Caco-2 (cell line): ENCODE measurements around the gene SEC16A. TPM values are rescaled to one million over a fixed set of nuclear protein-coding genes. Genes with fewer than 3 reads are reported as not detected.

Experiments
- BruUV-seq: library from RNA; stranded (reverse); fragments of 400-500 nt; replicated peaks from 2 replicates; lab custom pipeline; 2021; lab: Mats Ljungman, UMichigan
- CTCF ChIA-PET: fragments of 300-600 bp; sonication (Branson Sonifier 250); formaldehyde crosslinking; loops from one replicate; lab custom pipeline; 2022; ENCODE audit warnings: antibody characterized with exemption; lab: Charles Lee
- POLR2A ChIA-PET: fragments of 300-600 bp; sonication (Branson Sonifier 250); formaldehyde crosslinking; loops from one replicate; lab custom pipeline; 2022; ENCODE audit warnings: antibody characterized with exemption; lab: Charles Lee
- DNase-seq, 2 experiments: peaks; one replicate each; pipeline versions ENCODE4 v3.0.0 to v3.0.0-alpha.2; 2020 to 2022
- H3K27me3 ChIP-seq: replicated peaks from 2 replicates; pipeline ENCODE4 v1.6.0; 2011; ENCODE audit warnings: low read length; ENCODE audit not compliant: control insufficient read depth, insufficient read depth
- H3K36me3 ChIP-seq: 2 replicates; pipeline ENCODE4 v1.5.1; 2011; ENCODE audit warnings: low read length; ENCODE audit not compliant: control insufficient read depth, insufficient read depth
- H3K4me1 ChIP-seq: fragments of 250-450 bp; sonication (Bioruptor Pico); 2 replicates; pipeline ENCODE4 v1.5.1; 2020; ENCODE audit warnings: mild to moderate bottlenecking
- H3K4me3 ChIP-seq: 2 replicates; pipeline ENCODE4 v1.5.1; 2011; ENCODE audit warnings: low read depth, mild to moderate bottlenecking, control low read depth, low read length
- H3K9me3 ChIP-seq: fragments of 250-450 bp; sonication (Bioruptor Pico); 2 replicates; pipeline ENCODE4 v1.5.1; 2020; ENCODE audit warnings: mild to moderate bottlenecking, moderate library complexity
- H3K27ac Mint-ChIP-seq: one replicate; pipeline ENCODE4 v1.8.0; 2022; ENCODE audit warnings: mixed read lengths; ENCODE audit not compliant: unreplicated experiment
- H3K27me3 Mint-ChIP-seq: one replicate; pipeline ENCODE4 v1.8.0; 2022; ENCODE audit warnings: mixed read lengths; ENCODE audit not compliant: insufficient read depth, unreplicated experiment
- H3K36me3 Mint-ChIP-seq: one replicate; pipeline ENCODE4 v1.8.0; 2022; ENCODE audit warnings: mild to moderate bottlenecking, mixed read lengths; ENCODE audit not compliant: insufficient read depth, unreplicated experiment
- H3K4me1 Mint-ChIP-seq: one replicate; pipeline ENCODE4 v1.8.0; 2022; ENCODE audit warnings: low read depth, mixed read lengths; ENCODE audit not compliant: unreplicated experiment
- H3K4me3 Mint-ChIP-seq: one replicate; pipeline ENCODE4 v1.8.0; 2022; ENCODE audit warnings: mild to moderate bottlenecking, moderate library complexity, mixed read lengths; ENCODE audit not compliant: unreplicated experiment
- H3K9me3 Mint-ChIP-seq: one replicate; pipeline ENCODE4 v1.8.0; 2022; ENCODE audit warnings: mixed read lengths; ENCODE audit not compliant: unreplicated experiment
- intact Hi-C: fragments of 100-400 bp; cut with micrococcal nuclease; formaldehyde crosslinking; loops from one replicate; pipeline ENCODE4 v1.10.0; 2022; ENCODE audit not compliant: unreplicated experiment
- total RNA-seq: library from RNA; stranded (reverse); gene quantifications from 2 replicates; pipeline ENCODE4 v1.2.3, GENCODE V29; 2022
- TF ChIP-seq, protein P1 (sequence below), 2 experiments: fragments of 200-600 bp in 1 of 2; IDR thresholded peaks; 1 replicate in 1 of 2; 2 replicates in 1 of 2; pipeline versions ENCODE4 v1.5.1 to v1.8.0; 2011 to 2022; ENCODE audit warnings: antibody characterized with exemption in 1 of 2, control low read depth in 1 of 2, inconsistent platforms in 1 of 2, low read depth in 1 of 2, low read length in 1 of 2, mild to moderate bottlenecking in 1 of 2, moderate library complexity in 1 of 2; ENCODE audit not compliant: insufficient read depth in 1 of 2, severe bottlenecking in 1 of 2, unreplicated experiment in 1 of 2

The SEC16A gene
- total RNA-seq, 1 experiment from 2014 or later = 76.4 TPM

DNA sequence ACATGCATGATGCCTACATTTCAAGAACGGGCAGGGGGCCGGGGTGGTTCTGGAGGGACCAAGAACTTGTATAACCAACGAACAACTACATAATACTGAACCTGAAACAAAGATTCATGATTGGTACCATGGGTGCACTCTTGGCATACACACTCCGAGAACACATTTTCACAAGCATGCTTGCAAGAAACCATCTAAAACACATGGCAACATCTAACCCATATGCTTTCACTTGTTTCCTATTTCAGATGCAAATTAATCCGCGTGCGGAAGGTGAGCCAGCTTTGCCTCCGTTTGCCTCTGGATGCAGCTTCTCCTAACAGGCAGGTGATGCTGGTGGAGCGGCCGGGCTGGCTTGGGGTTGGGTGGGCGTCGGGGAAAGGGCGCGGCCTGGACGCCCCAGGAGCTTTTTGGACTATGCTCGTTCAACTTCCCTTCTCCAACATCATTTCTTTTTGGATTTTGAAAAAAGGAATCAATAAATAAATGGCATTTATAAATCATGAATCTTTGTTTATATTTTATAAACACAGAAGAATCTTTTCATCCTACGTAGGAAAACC is 12.5 kb upstream of the SEC16A start:
- POLR2A ChIA-PET = no interaction called here
- TF ChIP-seq, protein P1, sequence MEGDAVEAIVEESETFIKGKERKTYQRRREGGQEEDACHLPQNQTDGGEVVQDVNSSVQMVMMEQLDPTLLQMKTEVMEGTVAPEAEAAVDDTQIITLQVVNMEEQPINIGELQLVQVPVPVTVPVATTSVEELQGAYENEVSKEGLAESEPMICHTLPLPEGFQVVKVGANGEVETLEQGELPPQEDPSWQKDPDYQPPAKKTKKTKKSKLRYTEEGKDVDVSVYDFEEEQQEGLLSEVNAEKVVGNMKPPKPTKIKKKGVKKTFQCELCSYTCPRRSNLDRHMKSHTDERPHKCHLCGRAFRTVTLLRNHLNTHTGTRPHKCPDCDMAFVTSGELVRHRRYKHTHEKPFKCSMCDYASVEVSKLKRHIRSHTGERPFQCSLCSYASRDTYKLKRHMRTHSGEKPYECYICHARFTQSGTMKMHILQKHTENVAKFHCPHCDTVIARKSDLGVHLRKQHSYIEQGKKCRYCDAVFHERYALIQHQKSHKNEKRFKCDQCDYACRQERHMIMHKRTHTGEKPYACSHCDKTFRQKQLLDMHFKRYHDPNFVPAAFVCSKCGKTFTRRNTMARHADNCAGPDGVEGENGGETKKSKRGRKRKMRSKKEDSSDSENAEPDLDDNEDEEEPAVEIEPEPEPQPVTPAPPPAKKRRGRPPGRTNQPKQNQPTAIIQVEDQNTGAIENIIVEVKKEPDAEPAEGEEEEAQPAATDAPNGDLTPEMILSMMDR (IDR thresholded peaks at IDR 0.05; ENCODE audit: insufficient read depth in 1 of 2, low read depth in 1 of 2, low read length in 1 of 2, severe bottlenecking in 1 of 2, unreplicated experiment in 1 of 2) = no peak
- no peaks in the 10 kb centered on the region for H3K36me3 Mint-ChIP-seq

DNA sequence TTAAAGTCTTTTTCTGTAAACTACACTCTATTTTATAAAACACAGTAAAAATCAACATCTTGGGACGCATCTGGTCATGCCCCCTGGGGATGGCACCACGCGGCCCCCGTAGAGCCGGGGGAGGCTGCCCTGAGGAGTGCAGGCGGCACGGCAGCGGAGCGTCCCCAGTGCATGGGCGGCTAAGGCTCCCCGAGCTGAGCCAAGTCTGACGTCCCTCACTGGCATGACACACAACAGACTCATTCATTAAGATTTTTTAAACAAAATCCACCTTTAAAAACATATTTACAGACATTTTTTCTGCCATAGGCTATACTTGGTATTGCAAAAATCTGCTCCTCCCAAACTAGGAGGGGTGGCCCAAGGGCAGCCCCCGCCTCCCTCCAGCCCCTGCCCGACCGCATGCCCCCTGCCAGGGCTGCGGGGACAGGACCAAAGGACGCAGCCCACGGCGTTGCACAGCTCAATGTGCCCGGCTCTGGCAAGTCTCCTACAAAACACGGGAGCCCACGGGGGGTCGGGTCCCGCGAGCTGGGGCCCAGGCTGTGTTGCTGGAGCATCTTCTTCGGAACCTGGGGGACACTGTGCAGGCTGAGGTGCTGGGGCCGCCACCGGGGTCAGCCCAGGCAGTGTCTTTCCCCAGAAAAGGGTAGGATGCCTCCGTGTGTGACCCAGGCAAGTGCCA is 11.8 kb upstream of the SEC16A start:
- H3K27me3 ChIP-seq = no peaks in the 10 kb centered on the region
- TF ChIP-seq, protein P1 (IDR thresholded peaks at IDR 0.05; ENCODE audit: insufficient read depth in 1 of 2, low read depth in 1 of 2, low read length in 1 of 2, severe bottlenecking in 1 of 2, unreplicated experiment in 1 of 2) = no peak
- Mint-ChIP-seq H3K4me3 (no peak overlapping the region), H3K4me1 (no peaks in the 10 kb centered on the region), H3K27ac (no peak overlapping the region), H3K27me3 (no peaks in the 10 kb centered on the region), H3K9me3 (no peaks in the 10 kb centered on the region), H3K36me3 (no peaks in the 10 kb centered on the region)
- H3K9me3 ChIP-seq = no peaks in the 10 kb centered on the region
- DNase-seq = no peak
- ChIA-PET CTCF (interaction anchor here (1.2 kb wide), 1 partner anchor 132 kb away, joined by 3 read pairs; no protein-coding TSS in a partner anchor), POLR2A (no interaction called here)
- no peaks in the 10 kb centered on the region for H3K36me3 ChIP-seq
- H3K4me1 ChIP-seq = no peaks in the 10 kb centered on the region
- intact Hi-C loops = no loop called here
- no peak overlapping the region for H3K4me3 ChIP-seq
- BruUV-seq = no TSS peak

More for the DNA sequence above, 12.5 kb upstream of the SEC16A start:
- no peaks in the 10 kb centered on the region for H3K36me3 ChIP-seq
- intact Hi-C loops = no loop called here
- Mint-ChIP-seq H3K4me3 (no peak overlapping the region), H3K27me3 (no peaks in the 10 kb centered on the region), H3K4me1 (no peaks in the 10 kb centered on the region), H3K27ac (no peak overlapping the region), H3K9me3 (no peaks in the 10 kb centered on the region)
- no peaks in the 10 kb centered on the region for H3K27me3 ChIP-seq
- no TSS peak for BruUV-seq
- no peaks in the 10 kb centered on the region for H3K4me1 ChIP-seq
- no peak overlapping the region for H3K4me3 ChIP-seq
- CTCF ChIA-PET = no interaction called here
- no peaks in the 10 kb centered on the region for H3K9me3 ChIP-seq
- no peak for DNase-seq

DNA sequence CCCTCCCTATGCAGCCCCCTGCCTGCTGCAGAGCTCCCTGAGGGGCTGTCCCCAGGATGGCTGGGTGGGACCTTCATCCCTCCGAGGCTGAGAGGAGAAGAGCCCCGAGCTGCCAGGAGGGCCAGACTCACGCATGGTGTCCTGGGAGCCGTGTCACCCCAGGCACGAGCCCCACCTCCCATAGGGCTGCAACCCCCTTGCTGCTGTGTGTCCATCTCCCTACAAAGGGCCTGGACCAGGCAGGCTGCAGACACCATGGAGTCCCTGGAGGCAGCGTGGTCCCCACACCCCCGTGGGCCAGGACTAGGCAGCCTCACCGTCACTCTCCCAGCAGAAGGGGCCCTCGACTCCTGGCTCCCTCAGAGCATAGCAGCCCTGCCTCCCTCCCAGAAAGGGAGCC is 11.2 kb upstream of the SEC16A start:
- no peak overlapping the region for H3K27ac Mint-ChIP-seq
- BruUV-seq = no TSS peak
- CTCF ChIA-PET = interaction anchor here (1.2 kb wide), 1 partner anchor 133 kb away, joined by 3 read pairs; no protein-coding TSS in a partner anchor

More for the DNA sequence above, 11.2 kb upstream of the SEC16A start:
- H3K9me3 Mint-ChIP-seq = no peaks in the 10 kb centered on the region
- intact Hi-C loops = no loop called here
- no peaks in the 10 kb centered on the region for H3K36me3 Mint-ChIP-seq
- Histone ChIP-seq H3K27me3 (no peaks in the 10 kb centered on the region), H3K9me3 (no peaks in the 10 kb centered on the region), H3K4me3 (no peak overlapping the region), H3K4me1 (no peaks in the 10 kb centered on the region), H3K36me3 (no peaks in the 10 kb centered on the region)
- TF ChIP-seq, protein P1 (IDR thresholded peaks at IDR 0.05; ENCODE audit: insufficient read depth in 1 of 2, low read depth in 1 of 2, low read length in 1 of 2, severe bottlenecking in 1 of 2, unreplicated experiment in 1 of 2) = no peak
- no peak overlapping the region for H3K4me3 Mint-ChIP-seq
- H3K27me3 Mint-ChIP-seq = no peaks in the 10 kb centered on the region
- DNase-seq = no peak
- H3K4me1 Mint-ChIP-seq = no peaks in the 10 kb centered on the region
- POLR2A ChIA-PET = no interaction called here
